SK-N-SH (cell line): ENCODE measurements around the gene MINK1. TPM values are rescaled to one million over a fixed set of nuclear protein-coding genes. Genes with fewer than 3 reads are reported as not detected.

Experiments used
- CTCF ChIA-PET: fragments of 300-600, 350-600 bp; formaldehyde crosslinking; extraction: SDS; loops from one replicate; lab custom pipeline; 2021; lab: Yijun Ruan, JAX
- POLR2A ChIA-PET: fragments of 350-600 bp; sonication (Branson Sonifier 250); formaldehyde crosslinking; extraction: SDS; loops from one replicate; lab custom pipeline; 2020; ENCODE audit warnings: antibody characterized with exemption, inconsistent platforms; lab: Yijun Ruan, JAX
- DNase-seq: peaks from one replicate; pipeline ENCODE4 v3.0.0; 2012
- H2AFZ ChIP-seq: fragments of 200-600 bp; sonication (generic); 2 replicates; pipeline ENCODE4 v1.8.1; 2016; ENCODE audit warnings: antibody characterized with exemption, mild to moderate bottlenecking, low read depth
- H3F3A ChIP-seq: fragments of 200-600 bp; sonication (generic); replicated peaks from 2 replicates; pipeline ENCODE3; 2016; ENCODE audit warnings: antibody characterized with exemption, mild to moderate bottlenecking; ENCODE audit not compliant: insufficient read depth
- H3K27ac ChIP-seq, 2 experiments: fragments of 200-500 bp in 1 of 2; fragments of 200-600 bp in 1 of 2; sonication (Bioruptor generic) in 1 of 2; sonication (generic), shearing (Covaris generic) in 1 of 2; 2 replicates each; pipeline versions ENCODE4 v1.5.1 to v1.6.1; 2014 to 2016; ENCODE audit warnings: low read depth in 2 of 2, inconsistent platforms in 1 of 2, low read length in 1 of 2, mild to moderate bottlenecking in 1 of 2, mixed read lengths in 1 of 2
- H3K27me3 ChIP-seq: fragments of 200-600 bp; sonication (generic), shearing (Covaris generic); 2 replicates; pipeline ENCODE4 v1.6.1; 2016; ENCODE audit warnings: mixed run types; ENCODE audit not compliant: insufficient read depth
- H3K36me3 ChIP-seq, 2 experiments: fragments of 200-500 bp in 1 of 2; fragments of 200-600 bp in 1 of 2; sonication (Bioruptor generic) in 1 of 2; sonication (generic) in 1 of 2; replicated peaks in 1 of 2; 2 replicates each; pipeline versions ENCODE3 to v1.5.1; 2014 to 2016; ENCODE audit warnings: low read length in 1 of 2, mild to moderate bottlenecking in 1 of 2; ENCODE audit not compliant: insufficient read depth in 2 of 2, control insufficient read depth in 1 of 2
- H3K4me1 ChIP-seq, 2 experiments: fragments of 200-500 bp in 1 of 2; fragments of 200-600 bp in 1 of 2; sonication (Bioruptor generic) in 1 of 2; sonication (generic), shearing (Covaris generic) in 1 of 2; 2 replicates each; pipeline versions ENCODE4 v1.5.1 to v1.6.1; 2014 to 2016; ENCODE audit warnings: low read depth in 1 of 2, low read length in 1 of 2, mixed run types in 1 of 2; ENCODE audit not compliant: insufficient read depth in 2 of 2, control insufficient read depth in 1 of 2
- H3K4me2 ChIP-seq: fragments of 200-600 bp; sonication (generic), shearing (Covaris generic); 2 replicates; pipeline ENCODE4 v1.6.1; 2017; ENCODE audit warnings: mixed run types
- H3K4me3 ChIP-seq, 2 experiments: fragments of 200-500 bp in 1 of 2; fragments of 200-600 bp in 1 of 2; sonication (Bioruptor generic) in 1 of 2; sonication (generic), shearing (Covaris generic) in 1 of 2; 2 replicates each; pipeline versions ENCODE4 v1.5.1 to v1.8.1; 2014 to 2016; ENCODE audit warnings: low read depth in 2 of 2, inconsistent platforms in 1 of 2, low read length in 1 of 2, mild to moderate bottlenecking in 1 of 2, mixed read lengths in 1 of 2, moderate library complexity in 1 of 2
- H3K79me2 ChIP-seq: fragments of 200-600 bp; sonication (generic); 2 replicates; pipeline ENCODE4 v1.8.1; 2017; ENCODE audit warnings: mild to moderate bottlenecking; ENCODE audit not compliant: insufficient read depth
- H3K9ac ChIP-seq: fragments of 200-600 bp; sonication (generic); 2 replicates; pipeline ENCODE4 v1.6.1; 2017; ENCODE audit warnings: mixed run types
- H3K9me2 ChIP-seq: fragments of 200-600 bp; sonication (generic); 2 replicates; pipeline ENCODE4 v1.6.1; 2017; ENCODE audit warnings: mixed run types
- H3K9me3 ChIP-seq: fragments of 200-600 bp; sonication (generic); 2 replicates; pipeline ENCODE4 v1.6.1; 2017; ENCODE audit warnings: mixed run types, mild to moderate bottlenecking, moderate library complexity
- H4K20me1 ChIP-seq: fragments of 200-600 bp; sonication (generic); 2 replicates; pipeline ENCODE4 v1.6.1; 2017; ENCODE audit warnings: mild to moderate bottlenecking, mixed run types; ENCODE audit not compliant: insufficient read depth
- CHD2 ChIP-seq: fragments of 150-350 bp; IDR thresholded peaks from 2 replicates; pipeline ENCODE4 v1.6.1; 2018; ENCODE audit warnings: low read length; ENCODE audit not compliant: partially characterized antibody
- ELF1 ChIP-seq: IDR thresholded peaks from 2 replicates; pipeline ENCODE4 v1.4.0; 2012
- EP300 ChIP-seq, 2 experiments: IDR thresholded peaks; 2 replicates each; pipeline versions ENCODE4 v1.4.0 to v1.6.1; 2012; ENCODE audit warnings: borderline replicate concordance in 1 of 2, low read depth in 1 of 2, low read length in 1 of 2
- EZH2phosphoT487 ChIP-seq: fragments of 200-600 bp; sonication (generic); IDR thresholded peaks from 2 replicates; pipeline ENCODE4 v1.6.1; 2017; ENCODE audit warnings: low read depth, mixed run types, mild to moderate bottlenecking, antibody characterized with exemption, moderate library complexity, borderline replicate concordance
- GABPA ChIP-seq: IDR thresholded peaks from 2 replicates; pipeline ENCODE4 v1.4.0; 2012; ENCODE audit warnings: low read depth, mild to moderate bottlenecking
- GATA2 ChIP-seq: sonication (generic); formaldehyde crosslinking; IDR thresholded peaks from 2 replicates; pipeline ENCODE4 v1.5.0; 2020; ENCODE audit warnings: mild to moderate bottlenecking, missing genetic modification reagents
- MEF2A ChIP-seq: IDR thresholded peaks from 2 replicates; pipeline ENCODE4 v1.4.0; 2012; ENCODE audit warnings: low read depth, borderline replicate concordance
- NFIC ChIP-seq: IDR thresholded peaks from 2 replicates; pipeline ENCODE4 v1.4.0; 2012; ENCODE audit warnings: borderline replicate concordance
- NRF1 ChIP-seq: IDR thresholded peaks from 2 replicates; pipeline ENCODE4 v1.6.1; 2012; ENCODE audit warnings: low read depth, mild to moderate bottlenecking, low read length
- RAD21 ChIP-seq: IDR thresholded peaks from 2 replicates; pipeline ENCODE4 v1.6.1; 2012; ENCODE audit warnings: mild to moderate bottlenecking, low read length
- RCOR1 ChIP-seq: fragments of 150-350 bp; IDR thresholded peaks from 2 replicates; pipeline ENCODE4 v1.6.1; 2017; ENCODE audit warnings: antibody characterized with exemption, low read length
- SIN3A ChIP-seq: IDR thresholded peaks from 2 replicates; pipeline ENCODE4 v1.6.1; 2012; ENCODE audit warnings: low read depth, mild to moderate bottlenecking, low read length, moderate library complexity, borderline replicate concordance
- SMC3 ChIP-seq: IDR thresholded peaks from 2 replicates; pipeline ENCODE4 v1.6.1; 2012; ENCODE audit warnings: low read depth, low read length, improper control_type of control experiment
- WGBS: methylation state at CpG from one replicate; pipeline ENCODE4 v1.1.6; 2017; ENCODE audit warnings: low lambda C conversion rate; 5-methylcytosine and 5-hydroxymethylcytosine counted together
- polyA plus RNA-seq, 3 experiments: library from polyadenylated mRNA; depleted of rRNA; stranded (reverse); fragments of >200 nt; gene quantifications; 2 replicates each; pipeline ENCODE4 v1.2.3, GENCODE V29; 2012
- TF ChIP-seq, protein P1 (sequence below): fragments of 200-600 bp; sonication (generic); IDR thresholded peaks from 2 replicates; pipeline ENCODE4 v1.6.1; 2017; ENCODE audit warnings: antibody characterized with exemption, mild to moderate bottlenecking, moderate library complexity
- TF ChIP-seq, protein P2 (sequence below): IDR thresholded peaks from 2 replicates; pipeline ENCODE4 v1.6.1; 2012; ENCODE audit warnings: mild to moderate bottlenecking, low read depth, low read length, moderate library complexity
- TF ChIP-seq, protein P3 (sequence below): IDR thresholded peaks from 2 replicates; pipeline ENCODE4; 2012

MINK1 gene
- polyA plus RNA-seq, 1 of the 3 experiments (the other 2 are of a cell fraction), result 64.7 TPM

DNA sequence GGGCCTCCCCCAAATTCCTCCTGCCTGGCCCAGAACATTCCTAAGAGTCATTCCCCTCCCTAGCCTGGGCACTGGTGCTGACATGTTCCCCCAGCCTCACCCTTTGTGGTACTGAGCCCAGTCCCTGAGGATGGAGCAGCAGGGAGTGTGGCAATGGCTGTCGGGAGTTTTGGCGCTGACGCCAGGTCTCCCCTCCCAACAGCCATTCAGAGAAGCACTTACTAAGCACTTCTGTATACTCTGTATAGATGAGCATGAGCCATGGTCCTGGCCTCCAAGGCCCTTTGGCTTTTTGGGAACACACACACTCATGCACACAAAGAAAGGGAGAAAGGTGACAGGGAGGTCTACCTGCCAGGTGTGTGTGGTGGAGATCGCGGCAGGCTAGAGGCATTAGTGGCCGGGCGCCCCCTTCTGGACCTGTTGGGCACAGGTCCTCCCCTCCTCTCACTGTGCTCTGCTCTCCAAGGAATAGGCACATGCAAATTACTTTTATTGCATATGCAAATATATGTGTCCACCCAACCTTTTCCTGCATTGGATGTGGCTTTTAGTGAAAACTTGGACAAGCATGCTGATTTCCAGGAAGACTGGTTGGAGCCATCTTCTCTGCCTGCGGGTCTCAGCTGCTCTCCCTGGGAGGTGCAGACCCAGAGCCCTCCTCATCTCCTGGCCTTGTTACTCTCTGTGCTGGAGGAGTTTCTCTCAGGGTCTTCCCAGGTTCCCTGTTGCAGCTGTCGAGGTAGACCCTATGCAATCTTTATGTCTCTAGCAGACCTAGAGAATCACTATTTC lies 48.8 kb downstream of the MINK1 start:
- TF ChIP-seq EZH2phosphoT487 (no peak), RAD21 (peak; percentile 78), GABPA (no peak), NFIC (no peak), NRF1 (no peak), SMC3 (peak; percentile 86)
- TF ChIP-seq, protein P1, sequence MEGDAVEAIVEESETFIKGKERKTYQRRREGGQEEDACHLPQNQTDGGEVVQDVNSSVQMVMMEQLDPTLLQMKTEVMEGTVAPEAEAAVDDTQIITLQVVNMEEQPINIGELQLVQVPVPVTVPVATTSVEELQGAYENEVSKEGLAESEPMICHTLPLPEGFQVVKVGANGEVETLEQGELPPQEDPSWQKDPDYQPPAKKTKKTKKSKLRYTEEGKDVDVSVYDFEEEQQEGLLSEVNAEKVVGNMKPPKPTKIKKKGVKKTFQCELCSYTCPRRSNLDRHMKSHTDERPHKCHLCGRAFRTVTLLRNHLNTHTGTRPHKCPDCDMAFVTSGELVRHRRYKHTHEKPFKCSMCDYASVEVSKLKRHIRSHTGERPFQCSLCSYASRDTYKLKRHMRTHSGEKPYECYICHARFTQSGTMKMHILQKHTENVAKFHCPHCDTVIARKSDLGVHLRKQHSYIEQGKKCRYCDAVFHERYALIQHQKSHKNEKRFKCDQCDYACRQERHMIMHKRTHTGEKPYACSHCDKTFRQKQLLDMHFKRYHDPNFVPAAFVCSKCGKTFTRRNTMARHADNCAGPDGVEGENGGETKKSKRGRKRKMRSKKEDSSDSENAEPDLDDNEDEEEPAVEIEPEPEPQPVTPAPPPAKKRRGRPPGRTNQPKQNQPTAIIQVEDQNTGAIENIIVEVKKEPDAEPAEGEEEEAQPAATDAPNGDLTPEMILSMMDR, result peak; percentile 91
- Histone ChIP-seq H3K4me3 (peak overlapping the region in 1 of 2 experiments; percentile 50; a peak in 1 of 4 replicates), H3K4me1 (no peaks in the 10 kb centered on the region), H3K36me3 (peaks cover 0 to 37% of the 10 kb centered on the region in 2 experiments), H2AFZ (no peak overlapping the region), H3K4me2 (no peak overlapping the region), H3K9me3 (no peaks in the 10 kb centered on the region), H3K9me2 (no peaks in the 10 kb centered on the region), H4K20me1 (no peaks in the 10 kb centered on the region), H3F3A (no peaks in the 10 kb centered on the region), H3K27ac (no peak overlapping the region), H3K79me2 (no peaks in the 10 kb centered on the region), H3K27me3 (no peaks in the 10 kb centered on the region), H3K9ac (no peak overlapping the region)
- POLR2A ChIA-PET, result no interaction called here
- CTCF ChIA-PET, result interaction anchor here (0.6 to 16.4 kb wide), 28 partner anchors 9 to 448 kb away, joined by 3 to 235 read pairs (median 4); partner anchors contain the start of genes ARRB2, GLTPD2, PLD2 and PSMB6
- peak; percentile 76 for DNase-seq
- WGBS, result 58% methylated on average over 8 of the region's 9 CpGs

DNA sequence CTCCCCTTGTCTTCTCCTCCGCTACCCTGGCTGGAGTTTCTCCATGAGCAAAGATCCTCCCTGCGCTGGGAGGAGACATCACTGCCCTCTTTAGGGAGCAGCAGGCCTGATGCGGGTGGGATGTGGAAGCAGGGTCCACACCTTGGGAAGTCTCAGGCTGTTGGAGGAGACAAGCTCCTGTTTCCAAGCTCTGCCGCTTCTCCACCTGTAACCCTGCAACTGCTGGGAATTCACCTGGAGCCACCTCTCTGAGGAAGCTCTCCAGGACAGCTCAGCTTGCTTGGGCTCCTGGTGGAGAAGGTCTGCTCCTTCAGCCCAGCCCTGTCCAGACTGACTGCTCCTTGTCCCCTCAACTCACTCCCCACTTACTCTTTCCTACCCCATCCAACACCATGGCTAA lies 51.3 kb downstream of the MINK1 start:
- no peak overlapping the region for H3K4me3 ChIP-seq
- H3K4me2 ChIP-seq, result no peak overlapping the region
- H3K4me1 ChIP-seq, result no peaks in the 10 kb centered on the region
- TF ChIP-seq RAD21 (no peak), CHD2 (no peak), SIN3A (no peak), GATA2 (CRISPR knock-in tag) (no peak), EP300 (IDR thresholded peaks at IDR 0.05; ENCODE audit: borderline replicate concordance in 1 of 2, low read depth in 1 of 2, low read length in 1 of 2) (no peak), ELF1 (no peak), MEF2A (no peak), RCOR1 (no peak)
- TF ChIP-seq, protein P2, sequence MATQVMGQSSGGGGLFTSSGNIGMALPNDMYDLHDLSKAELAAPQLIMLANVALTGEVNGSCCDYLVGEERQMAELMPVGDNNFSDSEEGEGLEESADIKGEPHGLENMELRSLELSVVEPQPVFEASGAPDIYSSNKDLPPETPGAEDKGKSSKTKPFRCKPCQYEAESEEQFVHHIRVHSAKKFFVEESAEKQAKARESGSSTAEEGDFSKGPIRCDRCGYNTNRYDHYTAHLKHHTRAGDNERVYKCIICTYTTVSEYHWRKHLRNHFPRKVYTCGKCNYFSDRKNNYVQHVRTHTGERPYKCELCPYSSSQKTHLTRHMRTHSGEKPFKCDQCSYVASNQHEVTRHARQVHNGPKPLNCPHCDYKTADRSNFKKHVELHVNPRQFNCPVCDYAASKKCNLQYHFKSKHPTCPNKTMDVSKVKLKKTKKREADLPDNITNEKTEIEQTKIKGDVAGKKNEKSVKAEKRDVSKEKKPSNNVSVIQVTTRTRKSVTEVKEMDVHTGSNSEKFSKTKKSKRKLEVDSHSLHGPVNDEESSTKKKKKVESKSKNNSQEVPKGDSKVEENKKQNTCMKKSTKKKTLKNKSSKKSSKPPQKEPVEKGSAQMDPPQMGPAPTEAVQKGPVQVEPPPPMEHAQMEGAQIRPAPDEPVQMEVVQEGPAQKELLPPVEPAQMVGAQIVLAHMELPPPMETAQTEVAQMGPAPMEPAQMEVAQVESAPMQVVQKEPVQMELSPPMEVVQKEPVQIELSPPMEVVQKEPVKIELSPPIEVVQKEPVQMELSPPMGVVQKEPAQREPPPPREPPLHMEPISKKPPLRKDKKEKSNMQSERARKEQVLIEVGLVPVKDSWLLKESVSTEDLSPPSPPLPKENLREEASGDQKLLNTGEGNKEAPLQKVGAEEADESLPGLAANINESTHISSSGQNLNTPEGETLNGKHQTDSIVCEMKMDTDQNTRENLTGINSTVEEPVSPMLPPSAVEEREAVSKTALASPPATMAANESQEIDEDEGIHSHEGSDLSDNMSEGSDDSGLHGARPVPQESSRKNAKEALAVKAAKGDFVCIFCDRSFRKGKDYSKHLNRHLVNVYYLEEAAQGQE, result no peak
- TF ChIP-seq, protein P3, sequence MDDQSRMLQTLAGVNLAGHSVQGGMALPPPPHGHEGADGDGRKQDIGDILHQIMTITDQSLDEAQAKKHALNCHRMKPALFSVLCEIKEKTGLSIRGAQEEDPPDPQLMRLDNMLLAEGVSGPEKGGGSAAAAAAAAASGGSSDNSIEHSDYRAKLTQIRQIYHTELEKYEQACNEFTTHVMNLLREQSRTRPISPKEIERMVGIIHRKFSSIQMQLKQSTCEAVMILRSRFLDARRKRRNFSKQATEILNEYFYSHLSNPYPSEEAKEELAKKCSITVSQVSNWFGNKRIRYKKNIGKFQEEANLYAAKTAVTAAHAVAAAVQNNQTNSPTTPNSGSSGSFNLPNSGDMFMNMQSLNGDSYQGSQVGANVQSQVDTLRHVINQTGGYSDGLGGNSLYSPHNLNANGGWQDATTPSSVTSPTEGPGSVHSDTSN, result no peak
- peaks cover 3% of the 10 kb centered on the region for H3F3A ChIP-seq
- no peak for DNase-seq
- POLR2A ChIA-PET, result no interaction called here
- no peaks in the 10 kb centered on the region for H3K9me3 ChIP-seq
- H2AFZ ChIP-seq, result no peak overlapping the region
- no peak overlapping the region for H3K27ac ChIP-seq
- no peaks in the 10 kb centered on the region for H3K79me2 ChIP-seq
- no peaks in the 10 kb centered on the region for H3K27me3 ChIP-seq
- WGBS, result 100% methylated on average over 3 of the region's 4 CpGs
- H3K9ac ChIP-seq, result no peak overlapping the region
- CTCF ChIA-PET, result interaction anchor here (0.9 to 16.4 kb wide), 5 partner anchors 24 to 154 kb away, joined by 3 to 235 read pairs (median 4); partner anchors contain the start of genes GLTPD2, MED11 and VMO1
- no peaks in the 10 kb centered on the region for H3K9me2 ChIP-seq
- H3K36me3 ChIP-seq, result peaks cover 4 to 40% of the 10 kb centered on the region in 2 experiments
- no peaks in the 10 kb centered on the region for H4K20me1 ChIP-seq
